Measurements from ENCODE around the gene BRD8.
A peak's percentile ranks its signal among the peaks of the same experiment; 100 is the strongest.
"Not testable (repeated sequence)": the region's sequence is repeated elsewhere in the genome, so short reads cannot be mapped to it uniquely, and the experiment has no call there.

BRD8 gene

DNA sequence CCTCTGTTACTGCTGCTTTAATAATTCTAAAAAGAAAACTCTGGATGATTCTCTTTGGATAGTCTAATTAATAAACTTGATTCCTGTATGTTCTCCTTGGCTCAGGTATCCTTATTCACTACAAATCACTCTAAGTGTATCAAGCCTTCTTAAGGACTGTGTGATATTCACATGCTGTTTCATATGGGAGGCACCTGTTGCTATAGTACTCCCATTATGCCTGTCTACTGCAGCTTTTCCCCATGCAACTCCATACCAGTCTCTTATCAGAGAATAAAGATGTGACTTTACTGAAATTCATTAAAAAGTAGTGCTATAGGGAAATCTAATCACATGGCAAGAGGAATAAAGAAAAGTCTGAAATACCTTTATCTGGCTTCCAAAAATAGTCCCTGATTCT is 14.7 kb downstream of the BRD8 start:
- no peak for DNase-seq (ENCODE audit: low read depth, low spot score)

DNA sequence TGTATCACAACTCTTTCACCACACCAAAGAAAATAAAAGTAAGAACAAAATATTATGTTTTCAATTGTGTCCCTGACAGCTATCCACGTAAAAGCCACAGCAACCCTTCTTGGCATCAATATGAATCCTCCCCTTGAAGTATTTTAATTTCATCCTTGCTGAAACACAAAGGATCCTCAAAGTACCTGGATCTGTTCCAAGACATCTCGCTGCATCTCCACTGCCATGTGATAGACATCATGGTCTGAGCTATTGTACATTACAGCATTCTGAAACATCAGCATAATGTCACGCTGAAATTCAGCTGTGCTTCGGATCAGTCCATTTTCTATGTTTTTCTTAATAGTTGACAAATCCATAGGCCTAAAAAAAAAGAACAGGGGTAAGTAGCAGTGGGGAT is 17.7 kb downstream of the BRD8 start:
- no peak for DNase-seq (ENCODE audit: low read depth, low spot score)

DNA sequence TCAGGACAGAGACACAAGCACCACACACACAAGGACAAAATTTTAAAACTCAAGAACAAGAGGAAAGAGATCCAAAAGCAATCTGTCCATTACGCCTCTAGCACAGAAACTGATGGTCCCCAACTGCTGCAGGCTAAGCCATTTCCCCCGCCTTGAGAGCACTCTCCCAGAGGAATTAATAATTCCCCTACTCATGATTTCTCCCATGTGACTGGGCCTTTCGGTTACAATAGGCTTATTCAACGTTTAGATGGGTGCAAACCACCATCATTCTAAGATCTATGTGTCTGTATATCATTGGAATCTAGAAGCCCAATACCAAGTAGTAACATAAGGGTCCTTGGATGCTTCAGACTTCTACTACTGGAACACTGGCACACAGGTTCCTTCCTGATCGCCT is 18.8 kb downstream of the BRD8 start:
- DNase-seq (ENCODE audit: low read depth, low spot score), result no peak

DNA sequence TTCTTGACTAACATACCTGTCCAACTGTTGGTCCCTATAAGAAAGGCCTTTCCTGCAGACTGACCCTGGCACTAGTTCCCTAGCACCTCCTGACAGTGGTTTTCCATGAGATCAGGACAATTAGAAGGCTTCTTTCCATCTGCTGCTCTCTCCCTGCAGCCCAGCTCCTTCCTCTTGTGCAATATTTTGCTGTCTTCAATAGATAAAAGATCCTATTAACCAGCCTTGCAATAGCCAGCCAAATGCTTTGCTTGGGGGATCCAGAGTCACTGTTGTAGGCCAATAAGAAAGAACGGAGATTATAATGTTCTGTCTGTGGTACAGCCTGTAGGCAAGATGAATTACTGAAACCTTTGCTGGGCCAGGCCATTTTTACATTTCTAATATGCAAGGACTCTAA is 20.8 kb downstream of the BRD8 start:
- no peak for DNase-seq (ENCODE audit: low read depth, low spot score)

DNA sequence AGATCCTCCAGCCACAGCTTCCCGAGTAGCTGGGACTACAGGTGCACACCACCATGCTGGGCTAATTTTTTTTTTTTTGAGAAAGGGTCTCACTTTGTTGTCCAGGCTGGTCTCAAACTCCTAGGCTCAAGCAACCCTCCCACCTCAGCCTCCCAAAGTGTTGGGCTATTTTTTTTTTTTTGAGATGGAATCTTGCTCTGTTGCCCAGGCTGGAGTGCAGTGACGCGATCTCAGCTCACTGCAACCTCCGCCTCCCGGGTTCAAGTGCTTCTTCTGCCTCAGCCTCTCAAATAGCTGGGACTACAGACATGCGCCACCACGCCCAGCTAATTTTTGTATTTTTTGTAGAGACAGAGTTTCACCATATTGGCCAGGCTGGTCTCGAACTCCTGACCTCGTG is 22.5 kb downstream of the BRD8 start:
- not testable (repeated sequence) for DNase-seq (ENCODE audit: low read depth, low spot score)

DNA sequence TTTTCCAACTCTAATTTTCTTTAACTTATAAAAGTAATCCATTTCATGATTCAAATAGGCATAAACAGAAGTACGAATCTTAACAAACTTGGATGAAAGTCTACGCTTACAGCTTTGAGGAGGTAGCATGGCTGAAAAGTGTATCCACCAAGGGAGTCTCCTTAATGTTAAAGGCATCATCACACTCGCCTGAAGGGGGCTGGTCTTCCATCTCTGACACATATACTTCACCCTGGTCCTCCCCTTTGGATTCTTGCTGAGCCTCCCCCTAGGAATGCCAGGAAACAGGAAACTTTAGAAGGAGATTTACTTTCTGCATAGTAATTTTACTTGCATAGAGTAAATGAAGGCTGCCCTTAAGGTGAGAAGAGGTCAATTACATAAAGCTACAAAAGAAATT is 28.9 kb downstream of the BRD8 start:
- DNase-seq (ENCODE audit: low read depth, low spot score), result no peak

DNA sequence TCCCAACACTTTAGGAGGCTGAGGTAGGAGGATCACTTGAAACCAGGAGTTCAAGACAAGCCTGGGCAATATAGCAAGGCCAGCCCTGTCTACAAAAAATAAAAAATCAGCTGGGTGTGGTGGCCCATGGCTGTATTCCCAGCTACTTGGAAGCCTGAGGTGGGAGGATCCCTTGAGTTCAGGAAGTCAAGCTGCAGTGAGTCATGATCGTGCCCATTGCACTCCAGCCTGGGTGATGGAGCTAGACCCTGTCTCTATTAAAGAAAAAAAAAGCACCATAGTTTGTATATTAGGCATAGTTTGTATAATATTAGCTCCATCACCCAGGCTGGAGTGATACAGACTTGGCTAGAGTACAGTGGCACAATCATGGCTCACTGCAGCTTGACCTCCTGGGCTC is 29.6 kb downstream of the BRD8 start:
- no peak for DNase-seq (ENCODE audit: low read depth, low spot score)

DNA sequence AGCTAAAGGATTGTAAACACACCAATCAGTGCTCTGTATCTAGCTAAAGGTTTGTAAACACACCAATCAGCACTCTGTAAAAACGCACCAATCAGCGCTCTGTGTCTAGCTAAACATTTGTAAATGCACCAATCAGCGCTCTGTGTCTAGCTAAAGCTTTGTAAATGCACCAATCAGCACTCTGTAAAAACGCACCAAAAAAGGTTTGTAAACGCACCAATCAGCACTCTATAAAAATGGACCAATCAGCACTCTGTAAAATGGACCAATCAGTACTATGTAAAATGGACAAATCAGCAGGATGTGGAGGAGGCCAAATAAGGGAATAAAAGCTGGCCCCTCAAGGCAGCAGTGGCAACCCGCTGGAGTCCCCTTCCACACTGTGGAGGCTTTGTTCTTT is 34.9 kb downstream of the BRD8 start:
- not testable (repeated sequence) for DNase-seq (ENCODE audit: low read depth, low spot score)

DNA sequence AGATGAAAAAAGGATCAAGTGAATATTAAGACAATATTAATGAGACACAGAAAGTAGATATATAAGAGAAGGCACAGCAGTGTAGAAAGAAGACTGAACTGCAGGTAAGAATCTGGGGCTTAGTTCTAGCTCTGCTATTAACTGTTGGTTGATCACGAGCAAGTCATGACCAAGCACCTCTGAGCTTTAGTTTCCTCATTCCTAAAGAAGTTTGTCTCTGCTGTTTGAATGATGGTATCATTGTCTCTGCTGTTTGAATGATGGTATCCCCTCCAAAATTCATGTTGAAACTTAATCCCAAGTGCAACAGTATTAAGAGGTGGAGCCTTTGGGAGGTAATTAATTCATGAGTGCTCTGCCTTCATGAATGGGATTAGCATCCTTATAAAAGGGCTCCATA is 36.7 kb downstream of the BRD8 start:
- no peak for DNase-seq (ENCODE audit: low read depth, low spot score)

DNA sequence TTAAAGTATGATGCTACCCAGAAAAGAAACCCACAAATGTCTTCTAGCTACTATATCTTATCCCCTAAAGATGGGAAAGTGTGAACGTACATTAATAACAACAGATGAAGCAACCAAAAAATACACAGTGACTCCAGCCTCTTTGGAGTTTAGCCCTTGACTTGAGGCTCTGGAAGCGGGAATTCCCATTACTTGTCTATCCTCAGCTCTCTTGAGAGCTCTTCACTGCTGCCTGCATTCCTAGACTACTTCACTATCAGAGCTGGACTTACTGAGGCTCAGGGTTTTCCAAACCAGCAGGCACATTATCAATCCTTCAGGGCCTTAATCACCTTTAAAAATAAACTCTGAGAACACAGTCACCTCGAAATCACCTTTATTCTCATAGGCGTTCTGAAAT is 38.2 kb downstream of the BRD8 start:
- DNase-seq (ENCODE audit: low read depth, low spot score), result no peak

DNA sequence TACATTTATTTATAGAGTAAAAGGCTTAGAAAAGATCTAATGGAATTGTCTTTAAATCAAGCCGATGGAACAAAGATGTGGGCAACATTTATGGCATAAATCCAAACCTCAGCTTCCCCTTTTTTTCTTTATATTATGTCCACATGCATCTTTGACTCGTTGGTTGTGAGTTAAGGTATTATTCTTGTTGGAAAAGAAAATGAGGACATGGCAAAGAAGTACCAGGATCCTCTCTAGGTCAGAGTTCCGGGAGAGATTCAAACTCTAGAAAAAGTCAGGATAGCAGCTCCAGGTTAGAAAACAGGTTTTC is 38.7 kb downstream of the BRD8 start:
- DNase-seq (ENCODE audit: low read depth, low spot score), result no peak

DNA sequence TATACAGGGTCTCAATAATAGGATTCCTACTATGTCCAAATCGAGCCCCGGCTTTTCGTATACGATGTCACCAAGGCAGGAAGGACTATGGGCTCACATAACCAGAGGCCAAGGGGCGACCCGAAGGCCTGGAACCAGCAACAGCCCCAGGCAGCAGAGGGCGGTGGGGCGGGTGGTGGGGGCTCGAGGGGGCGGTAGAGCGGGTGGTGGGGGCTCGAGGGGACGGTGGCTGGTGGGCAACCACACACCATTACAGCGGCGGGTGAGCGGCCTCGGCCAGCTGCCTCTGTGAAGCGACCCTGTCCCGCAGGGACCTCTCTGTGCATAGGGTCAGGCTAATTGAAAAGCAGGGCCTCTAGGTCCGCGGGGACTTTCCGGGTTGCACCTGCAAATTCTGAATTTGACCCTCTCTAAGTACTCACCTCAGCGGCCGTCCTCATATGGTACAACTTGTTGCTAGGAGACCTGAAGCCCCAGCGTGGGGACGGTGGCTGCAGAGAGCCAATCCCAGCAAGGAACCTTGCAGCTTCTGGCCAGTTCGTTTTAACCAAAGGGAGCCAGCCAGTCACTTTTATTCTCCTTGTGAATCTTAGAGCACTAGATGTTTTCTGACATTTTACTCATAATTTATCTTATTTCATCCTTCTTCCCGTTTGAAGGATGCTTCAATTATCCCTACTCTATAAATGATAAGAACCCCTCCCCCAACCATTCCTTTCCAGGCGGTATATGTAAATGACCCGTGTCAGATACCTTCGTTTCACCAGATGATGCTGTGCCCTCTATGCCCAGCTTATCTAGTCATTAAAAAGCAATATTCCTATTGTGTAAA is 39.3 kb downstream of the BRD8 start, which contains the start of gene NME5:
TSS of gene NME5 (minus strand) at position 480 of the 832 bp plus-strand sequence. CDS start 648 bp downstream, outside the sequence.
- peak; percentile 28 for DNase-seq (ENCODE audit: low read depth, low spot score)

DNA sequence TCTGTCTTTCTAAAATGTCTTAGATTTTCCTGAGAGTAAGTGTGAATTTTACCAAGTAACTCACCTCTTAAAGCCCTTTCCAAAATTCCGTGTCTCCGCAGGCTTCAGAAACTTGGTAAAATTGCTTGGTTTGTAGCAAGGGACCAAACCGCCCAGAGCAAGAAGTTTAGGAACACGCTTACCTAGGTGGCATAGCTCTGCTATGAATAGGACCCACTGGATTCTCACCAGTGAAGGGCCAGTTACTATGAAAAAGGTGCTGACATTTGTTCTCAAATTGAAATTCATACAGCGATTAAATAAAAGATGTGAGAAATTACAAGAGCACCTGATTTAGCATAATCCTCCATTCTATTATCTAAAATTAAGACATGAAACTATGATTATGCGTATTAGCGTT is 45.9 kb downstream of the BRD8 start:
- no peak for DNase-seq (ENCODE audit: low read depth, low spot score)

DNA sequence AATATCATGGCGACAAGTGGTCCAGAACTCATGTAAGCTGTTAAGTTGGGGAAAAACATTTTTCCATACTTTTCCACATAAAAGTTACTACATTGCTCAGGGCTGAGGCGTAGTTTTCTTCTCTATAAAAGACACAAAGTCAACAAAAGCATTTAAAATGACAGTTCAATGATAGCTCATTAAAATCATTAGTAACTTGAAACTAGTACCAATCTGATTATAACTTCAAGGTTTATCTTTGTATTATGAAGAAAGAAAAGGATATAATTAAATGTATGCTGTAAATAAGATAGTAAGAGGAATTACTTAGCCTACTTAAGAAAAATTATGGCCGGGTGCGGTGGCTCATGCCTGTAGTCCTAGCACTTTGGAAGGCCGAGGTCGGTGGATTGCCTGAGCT is 49.1 kb downstream of the BRD8 start:
- DNase-seq (ENCODE audit: low read depth, low spot score), result no peak

DNA sequence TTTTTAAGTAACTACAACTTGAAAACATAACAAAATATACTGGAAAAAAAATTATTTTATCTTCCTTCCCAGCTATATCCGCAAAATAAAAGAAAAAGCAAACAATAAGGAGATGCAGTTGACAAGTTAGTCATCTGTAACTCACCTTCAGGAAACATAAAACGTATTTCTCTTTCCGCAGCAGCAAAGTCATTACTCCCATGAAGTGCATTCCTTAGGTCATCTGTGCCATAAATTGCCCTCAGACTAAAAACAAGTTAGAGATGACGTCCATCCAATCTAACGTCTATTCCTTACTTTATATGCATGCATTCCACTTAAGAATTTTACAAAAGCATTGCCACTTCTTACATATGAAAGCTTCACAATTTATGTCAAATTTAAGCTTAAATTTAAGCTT is 50.1 kb downstream of the BRD8 start:
- no peak for DNase-seq (ENCODE audit: low read depth, low spot score)

DNA sequence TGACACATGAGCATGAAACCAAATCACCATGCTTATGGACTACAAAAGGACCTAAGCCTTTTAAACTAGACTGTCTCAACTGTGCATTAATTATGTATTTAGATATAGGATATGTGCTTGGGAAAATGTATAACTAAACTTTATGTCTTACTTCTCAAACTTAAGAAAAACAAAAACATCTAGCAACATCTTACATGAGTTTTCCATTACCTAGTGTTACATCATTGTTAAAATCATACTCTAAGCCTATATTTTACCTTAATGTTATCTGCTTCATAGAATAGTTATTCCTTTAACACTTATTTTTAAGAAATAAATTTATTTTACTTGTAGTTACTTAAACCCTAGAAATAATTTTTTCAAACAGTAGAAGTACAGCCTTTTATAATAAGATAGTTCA is 63.2 kb downstream of the BRD8 start:
- no peak for DNase-seq (ENCODE audit: low read depth, low spot score)

DNA sequence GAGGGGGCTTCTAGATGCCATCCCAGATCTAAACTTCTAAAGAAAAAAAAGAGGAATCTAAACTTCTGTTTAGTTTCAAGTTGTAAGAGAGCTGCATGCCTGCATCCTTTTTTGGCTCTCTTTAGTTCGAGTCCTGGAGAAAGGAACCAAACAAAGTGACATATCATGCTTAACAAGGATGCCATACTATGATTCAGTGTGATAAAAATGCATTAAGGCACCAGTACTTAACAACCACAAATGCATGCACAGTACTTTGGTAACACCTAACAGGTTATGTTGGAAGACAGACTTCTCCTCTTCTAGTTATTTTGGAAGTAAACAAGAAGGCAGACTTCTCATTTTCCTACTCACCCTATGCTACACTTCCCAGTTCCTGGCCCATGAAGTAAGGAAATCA is 66.5 kb downstream of the BRD8 start:
- DNase-seq (ENCODE audit: low read depth, low spot score), result no peak

DNA sequence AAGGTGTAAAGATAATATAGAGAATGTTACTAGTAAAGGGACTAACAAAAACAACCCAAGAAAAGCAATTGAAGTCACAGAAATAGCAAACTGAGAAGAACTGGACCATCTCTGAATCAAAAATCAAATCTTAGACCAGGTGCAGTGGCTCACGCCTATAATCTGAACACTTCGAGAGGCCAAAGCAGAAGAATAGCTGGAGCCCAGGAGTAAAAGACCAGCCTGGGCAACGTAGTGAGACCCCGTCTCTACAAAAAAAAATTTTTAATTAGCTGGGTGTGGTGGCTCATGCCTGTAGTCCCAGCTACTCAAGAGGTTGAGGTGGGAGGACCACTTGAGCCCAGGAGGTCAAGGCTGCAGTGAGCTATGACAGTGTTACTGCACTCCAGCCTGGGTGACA is 67.2 kb downstream of the BRD8 start:
- no peak for DNase-seq (ENCODE audit: low read depth, low spot score)

DNA sequence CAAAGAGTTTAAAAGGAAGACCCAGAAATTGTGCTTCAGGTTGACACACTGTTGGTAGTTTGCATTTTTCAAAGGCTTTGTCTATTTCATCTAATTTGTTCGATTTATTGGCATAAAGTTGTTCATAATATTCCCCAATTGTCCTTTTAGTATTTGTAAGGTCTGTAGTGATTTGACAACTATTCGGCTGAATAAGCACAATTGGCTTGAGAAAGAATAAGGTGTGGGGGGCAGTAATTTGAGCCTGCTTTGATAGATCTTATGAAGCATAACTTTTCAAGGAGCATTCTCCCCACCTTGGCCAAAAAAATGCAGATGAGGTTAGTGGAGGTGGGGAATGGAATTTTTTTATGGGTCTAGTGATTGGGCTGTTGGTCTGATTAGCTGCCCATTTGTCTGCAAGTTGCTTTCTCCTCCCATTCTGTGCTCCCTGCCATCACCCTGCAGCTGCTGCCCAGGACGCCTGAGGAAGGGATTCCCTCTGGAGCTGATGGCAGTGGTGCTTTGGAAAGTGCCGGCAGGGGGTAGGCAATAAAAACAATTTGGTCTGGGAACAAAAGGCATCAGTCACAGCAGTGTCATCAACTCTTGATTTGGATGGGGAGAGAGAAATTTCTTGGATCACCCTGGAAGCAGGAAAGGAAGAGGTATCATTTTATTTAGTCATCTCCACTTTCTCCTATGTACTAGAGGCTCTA is 68.0 kb downstream of the BRD8 start:
- DNase-seq (ENCODE audit: low read depth, low spot score), result no peak

DNA sequence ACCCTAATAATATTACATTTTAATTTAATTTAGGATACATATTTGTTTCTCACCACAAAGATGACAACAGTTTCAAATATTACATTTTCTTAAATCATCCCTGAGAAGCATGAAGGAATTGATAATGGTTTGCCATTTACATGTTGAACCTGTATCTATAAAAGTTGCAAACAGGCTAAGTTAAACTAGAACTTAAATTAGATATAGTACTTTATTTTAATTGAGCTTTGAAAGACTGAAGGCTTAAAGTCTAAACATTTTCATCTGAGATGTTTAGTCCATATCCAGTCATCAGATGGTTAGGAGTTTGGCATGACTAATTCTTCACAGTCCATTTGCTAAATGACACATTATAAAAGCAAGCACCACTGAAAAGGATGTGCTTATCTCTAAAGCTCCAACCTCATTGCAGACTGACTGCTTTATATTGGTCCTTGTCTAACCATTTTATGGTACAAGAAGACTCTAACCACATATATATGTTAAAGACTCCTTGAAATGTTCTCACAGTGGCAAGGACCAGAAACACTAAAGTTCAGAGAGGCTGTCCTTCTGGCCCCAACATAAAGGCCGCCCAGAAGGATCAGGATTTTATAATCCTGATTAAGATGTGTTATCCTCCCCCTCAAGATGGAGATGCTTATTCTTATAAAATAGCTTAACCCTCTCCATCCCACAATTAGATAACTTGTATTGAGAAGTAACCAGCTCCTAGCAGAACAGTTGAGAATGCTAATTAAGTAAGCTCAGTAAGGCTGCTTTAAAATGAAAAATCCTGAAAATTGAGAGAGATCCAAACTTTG is 68.8 kb downstream of the BRD8 start:
- no peak for DNase-seq (ENCODE audit: low read depth, low spot score)

DNA sequence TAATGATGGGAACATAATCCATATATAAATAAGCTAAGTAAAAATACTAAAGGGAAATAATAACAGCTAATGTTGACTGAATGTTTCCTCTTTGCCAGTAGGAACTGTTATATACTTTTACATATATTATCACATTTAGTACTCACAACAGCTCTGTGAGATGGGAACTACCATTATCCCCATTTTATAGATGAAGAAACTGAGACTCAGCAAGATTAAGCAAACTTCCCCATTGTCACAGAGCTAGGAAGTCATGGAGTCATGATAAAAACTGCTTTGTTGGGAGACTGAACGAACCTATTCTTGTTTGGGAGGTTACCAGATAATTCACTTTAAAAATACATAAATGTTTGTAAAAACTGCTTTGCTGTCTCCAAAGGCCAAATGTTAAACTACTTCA is 71.2 kb downstream of the BRD8 start:
- no peak for DNase-seq (ENCODE audit: low read depth, low spot score)

DNA sequence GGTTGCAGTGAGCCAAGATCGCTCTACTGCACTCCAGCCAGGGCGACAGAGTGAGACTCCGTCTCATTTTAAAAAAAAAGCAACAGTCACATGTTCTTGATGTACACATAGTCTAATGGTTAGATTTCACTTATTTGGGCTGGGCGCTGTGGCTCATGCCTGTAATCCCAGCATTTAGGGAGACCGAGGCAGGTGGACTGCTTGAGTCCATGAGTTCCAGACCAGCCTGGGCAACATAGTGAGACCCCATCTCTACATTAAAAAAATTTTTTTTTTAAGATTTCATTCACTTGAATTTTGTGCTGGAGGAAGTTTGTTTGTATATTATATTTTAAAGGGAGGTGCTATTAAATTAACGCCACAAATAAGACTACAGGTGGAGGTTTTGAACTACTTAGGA is 72.7 kb downstream of the BRD8 start:
- DNase-seq (ENCODE audit: low read depth, low spot score), result no peak

DNA sequence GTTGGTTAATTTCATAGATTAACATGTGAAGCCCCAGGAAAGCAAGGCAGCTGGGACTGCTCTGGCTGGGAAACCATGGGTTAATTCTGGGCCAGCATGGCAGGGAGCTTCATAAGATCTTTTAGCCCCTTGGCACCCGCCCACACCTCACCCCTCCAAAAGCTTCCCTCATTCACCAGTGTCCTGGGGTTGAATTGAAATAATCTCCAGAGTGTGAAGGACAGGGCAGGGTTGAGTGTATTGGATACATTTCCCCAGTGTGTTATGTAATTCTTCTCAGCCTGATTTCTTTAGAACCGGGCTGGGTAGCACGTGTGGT is 75.2 kb downstream of the BRD8 start:
- DNase-seq (ENCODE audit: low read depth, low spot score), result no peak
